ENCODE results near the gene SLC35F1.

SLC35F1 gene

GRCh38 chr6:117911660-117912059, 4.6 kb downstream of the SLC35F1 start:
- ATAC-seq (replicated peaks) (no peak), DNase-seq (no peak)
- Mint-ChIP-seq H3K36me3 (ENCODE audit: insufficient read depth) (no peaks in the 10 kb centered on the region), H3K4me3 (no peak overlapping the region), H3K27me3 (peaks cover 20 to 29% of the 10 kb centered on the region in 2 donors), H3K27ac (no peak overlapping the region), H3K4me1 (ENCODE audit: low read depth in 2 of 2) (peaks cover 0 to 5% of the 10 kb centered on the region in 2 donors), H3K9me3 (no peaks in the 10 kb centered on the region)

GRCh38 chr6:117915846-117916245, 8.8 kb downstream of the SLC35F1 start:
- no peak overlapping the region for H3K27ac Mint-ChIP-seq
- no peaks in the 10 kb centered on the region for H3K4me1 Mint-ChIP-seq (ENCODE audit: low read depth in 2 of 2)
- peaks cover 5 to 6% of the 10 kb centered on the region in 2 donors for H3K27me3 Mint-ChIP-seq
- ATAC-seq (replicated peaks) (no peak), DNase-seq (no peak)
- H3K9me3 Mint-ChIP-seq, result no peaks in the 10 kb centered on the region
- H3K4me3 Mint-ChIP-seq, result no peak overlapping the region
- no peaks in the 10 kb centered on the region for H3K36me3 Mint-ChIP-seq (ENCODE audit: insufficient read depth)

GRCh38 chr6:117916483-117916882, 9.4 kb downstream of the SLC35F1 start:
- ATAC-seq (replicated peaks) (no peak), DNase-seq (no peak)
- Mint-ChIP-seq H3K4me3 (no peak overlapping the region), H3K9me3 (no peaks in the 10 kb centered on the region), H3K27ac (no peak overlapping the region), H3K4me1 (ENCODE audit: low read depth in 2 of 2) (no peaks in the 10 kb centered on the region), H3K27me3 (peaks cover 0 to 7% of the 10 kb centered on the region in 2 donors), H3K36me3 (ENCODE audit: insufficient read depth) (no peaks in the 10 kb centered on the region)

GRCh38 chr6:117917176-117917575, 10.1 kb downstream of the SLC35F1 start:
- DNase-seq, result no peak
- ATAC-seq (replicated peaks), result no peak
- Mint-ChIP-seq H3K36me3 (ENCODE audit: insufficient read depth) (no peaks in the 10 kb centered on the region), H3K4me3 (no peak overlapping the region), H3K27ac (no peak overlapping the region), H3K27me3 (peaks cover 0 to 7% of the 10 kb centered on the region in 2 donors), H3K4me1 (ENCODE audit: low read depth in 2 of 2) (no peaks in the 10 kb centered on the region), H3K9me3 (no peaks in the 10 kb centered on the region)

GRCh38 chr6:117918454-117918853, 11.4 kb downstream of the SLC35F1 start:
- H3K4me3 Mint-ChIP-seq, result no peak overlapping the region
- no peak for ATAC-seq (replicated peaks)
- DNase-seq, result no peak
- H3K27me3 Mint-ChIP-seq, result peaks cover 0 to 7% of the 10 kb centered on the region in 2 donors
- H3K27ac Mint-ChIP-seq, result no peak overlapping the region
- H3K9me3 Mint-ChIP-seq, result no peaks in the 10 kb centered on the region
- H3K36me3 Mint-ChIP-seq (ENCODE audit: insufficient read depth), result no peaks in the 10 kb centered on the region
- no peaks in the 10 kb centered on the region for H3K4me1 Mint-ChIP-seq (ENCODE audit: low read depth in 2 of 2)

DNA sequence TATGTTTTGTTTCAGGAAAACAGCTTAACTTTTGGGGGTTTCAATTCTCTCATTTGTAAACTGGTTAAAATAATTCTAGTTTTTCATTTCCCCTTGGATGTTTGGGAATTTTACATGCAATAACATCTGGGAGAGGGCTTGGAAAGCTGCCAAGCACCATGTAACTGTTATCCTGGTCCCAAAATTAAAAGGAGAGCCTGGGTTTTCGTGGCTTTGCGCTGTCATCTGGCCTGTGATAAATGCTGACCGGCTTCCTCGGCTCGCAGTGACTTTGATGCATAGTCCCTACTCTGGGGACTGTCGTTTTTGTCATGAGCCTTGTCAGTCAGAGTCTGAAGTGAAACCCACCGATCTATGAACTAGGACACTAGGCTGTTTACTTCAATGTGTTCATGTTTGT, 12.2 kb downstream of the SLC35F1 start:
- H3K4me3 Mint-ChIP-seq, result no peak overlapping the region
- H3K27ac Mint-ChIP-seq, result no peak overlapping the region
- no peak for ATAC-seq (replicated peaks)
- no peaks in the 10 kb centered on the region for H3K4me1 Mint-ChIP-seq (ENCODE audit: low read depth in 2 of 2)
- no peak for DNase-seq
- H3K36me3 Mint-ChIP-seq (ENCODE audit: insufficient read depth), result no peaks in the 10 kb centered on the region
- H3K9me3 Mint-ChIP-seq, result no peaks in the 10 kb centered on the region
- H3K27me3 Mint-ChIP-seq, result peaks cover 0 to 7% of the 10 kb centered on the region in 2 donors

- Mint-ChIP-seq H3K27me3 (peaks cover 0 to 7% of the 10 kb centered on the region in 2 donors), H3K27ac (no peak overlapping the region), H3K9me3 (no peaks in the 10 kb centered on the region), H3K4me3 (no peak overlapping the region), H3K36me3 (ENCODE audit: insufficient read depth) (no peaks in the 10 kb centered on the region), H3K4me1 (ENCODE audit: low read depth in 2 of 2) (no peaks in the 10 kb centered on the region)
- no peak for ATAC-seq (replicated peaks)
- no peak for DNase-seq
Observed at GRCh38 chr6:117919775-117920729, 13.0 kb downstream of the SLC35F1 start.

- Mint-ChIP-seq H3K4me1 (ENCODE audit: low read depth in 2 of 2) (no peaks in the 10 kb centered on the region), H3K9me3 (peaks cover 2 to 7% of the 10 kb centered on the region in 2 donors), H3K36me3 (ENCODE audit: insufficient read depth) (no peaks in the 10 kb centered on the region), H3K4me3 (no peak overlapping the region), H3K27ac (no peak overlapping the region), H3K27me3 (peaks cover 10 to 19% of the 10 kb centered on the region in 2 donors)
- ATAC-seq (replicated peaks) (no peak), DNase-seq (no peak)
Observed at GRCh38 chr6:117924690-117925089, 17.6 kb downstream of the SLC35F1 start.

GRCh38 chr6:117927866-117928265, 20.8 kb downstream of the SLC35F1 start:
- Mint-ChIP-seq H3K4me3 (no peak overlapping the region), H3K27me3 (peaks cover 10 to 18% of the 10 kb centered on the region in 2 donors), H3K9me3 (peaks cover 2 to 7% of the 10 kb centered on the region in 2 donors), H3K4me1 (ENCODE audit: low read depth in 2 of 2) (no peaks in the 10 kb centered on the region), H3K36me3 (ENCODE audit: insufficient read depth) (no peaks in the 10 kb centered on the region), H3K27ac (no peak overlapping the region)
- ATAC-seq (replicated peaks), result no peak
- no peak for DNase-seq

GRCh38 chr6:117928833-117929232, 21.8 kb downstream of the SLC35F1 start:
- Mint-ChIP-seq H3K4me3 (no peak overlapping the region), H3K27me3 (peaks cover 10 to 18% of the 10 kb centered on the region in 2 donors), H3K4me1 (ENCODE audit: low read depth in 2 of 2) (no peaks in the 10 kb centered on the region), H3K27ac (no peak overlapping the region), H3K9me3 (peaks cover 2 to 7% of the 10 kb centered on the region in 2 donors), H3K36me3 (ENCODE audit: insufficient read depth) (no peaks in the 10 kb centered on the region)
- no peak for DNase-seq
- ATAC-seq (replicated peaks), result no peak

DNA sequence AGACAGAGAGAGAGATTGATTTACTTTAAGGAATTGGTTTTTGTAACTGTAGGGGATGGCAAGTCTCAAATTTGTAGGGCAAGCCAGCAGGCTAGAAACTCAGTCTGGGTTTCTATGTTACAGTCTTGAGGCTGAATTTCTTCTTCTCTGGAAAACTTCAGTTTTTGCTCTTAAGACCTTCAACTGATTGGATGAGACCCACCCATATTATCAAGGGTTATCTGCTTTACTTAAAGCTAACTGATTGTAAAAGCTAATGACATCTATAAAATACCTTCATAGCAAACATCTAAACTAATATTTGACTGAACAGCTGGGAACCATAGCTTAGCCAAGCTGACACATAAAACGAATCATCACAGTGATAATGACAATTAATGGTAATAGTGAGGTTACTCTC, 22.4 kb downstream of the SLC35F1 start:
- DNase-seq (no peak), ATAC-seq (replicated peaks) (no peak)
- Mint-ChIP-seq H3K27me3 (peaks cover 10 to 18% of the 10 kb centered on the region in 2 donors), H3K36me3 (ENCODE audit: insufficient read depth) (no peaks in the 10 kb centered on the region), H3K4me3 (no peak overlapping the region), H3K4me1 (ENCODE audit: low read depth in 2 of 2) (no peaks in the 10 kb centered on the region), H3K9me3 (peaks cover 2 to 7% of the 10 kb centered on the region in 2 donors), H3K27ac (no peak overlapping the region)

DNA sequence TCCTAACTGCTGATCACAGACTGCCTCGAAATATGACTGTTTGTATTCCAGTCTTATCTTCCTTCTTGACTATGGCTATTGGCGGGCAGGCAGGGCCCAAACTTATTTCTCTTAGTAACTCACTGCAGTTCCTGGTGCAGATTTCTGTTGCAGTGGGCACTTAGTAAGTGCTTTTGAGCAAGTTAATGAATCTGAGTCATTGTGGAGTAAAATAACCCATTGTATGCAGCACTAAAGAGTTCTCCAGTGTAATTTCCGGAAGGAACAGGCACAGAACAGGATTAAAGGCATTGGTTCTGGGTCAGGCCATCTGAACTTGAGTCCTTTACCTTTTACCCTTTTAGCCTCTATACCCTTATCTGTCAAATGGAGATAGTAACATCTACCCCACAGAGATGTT, 23.6 kb downstream of the SLC35F1 start:
- Mint-ChIP-seq H3K36me3 (ENCODE audit: insufficient read depth) (no peaks in the 10 kb centered on the region), H3K9me3 (peaks cover 2 to 7% of the 10 kb centered on the region in 2 donors), H3K4me3 (no peak overlapping the region), H3K27me3 (peaks cover 10 to 18% of the 10 kb centered on the region in 2 donors), H3K4me1 (ENCODE audit: low read depth in 2 of 2) (no peaks in the 10 kb centered on the region), H3K27ac (no peak overlapping the region)
- DNase-seq, result no peak
- no peak for ATAC-seq (replicated peaks)

GRCh38 chr6:117932001-117932400, 24.9 kb downstream of the SLC35F1 start:
- H3K27me3 Mint-ChIP-seq, result peaks cover 10 to 14% of the 10 kb centered on the region in 2 donors
- H3K4me3 Mint-ChIP-seq, result no peak overlapping the region
- no peak for ATAC-seq (replicated peaks)
- H3K9me3 Mint-ChIP-seq, result peaks cover 2 to 7% of the 10 kb centered on the region in 2 donors
- H3K36me3 Mint-ChIP-seq (ENCODE audit: insufficient read depth), result no peaks in the 10 kb centered on the region
- H3K27ac Mint-ChIP-seq, result no peak overlapping the region
- no peaks in the 10 kb centered on the region for H3K4me1 Mint-ChIP-seq (ENCODE audit: low read depth in 2 of 2)
- no peak for DNase-seq

DNA sequence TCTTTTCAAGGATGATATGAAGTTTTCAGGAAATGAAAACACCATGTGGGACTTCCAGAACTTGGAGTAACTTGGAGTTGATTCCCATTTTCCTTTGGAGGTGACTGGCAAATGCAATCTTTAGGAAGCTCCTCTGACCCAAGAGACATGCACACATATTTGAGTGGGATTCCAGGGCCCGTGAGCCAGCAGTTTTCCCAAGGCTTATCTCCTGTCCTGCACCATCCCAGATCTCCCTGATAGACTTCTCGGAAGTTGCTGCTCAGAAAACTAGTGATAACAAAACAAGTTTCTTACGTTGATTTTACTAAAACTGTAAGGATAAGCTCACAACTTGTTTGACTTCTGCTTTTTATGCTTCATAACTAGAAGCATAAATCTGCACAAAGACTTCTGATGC, 25.6 kb downstream of the SLC35F1 start:
- no peak overlapping the region for H3K4me3 Mint-ChIP-seq
- DNase-seq (no peak), ATAC-seq (replicated peaks) (no peak)
- H3K27ac Mint-ChIP-seq, result no peak overlapping the region
- no peaks in the 10 kb centered on the region for H3K4me1 Mint-ChIP-seq (ENCODE audit: low read depth in 2 of 2)
- peaks cover 6 to 11% of the 10 kb centered on the region in 2 donors for H3K27me3 Mint-ChIP-seq
- peaks cover 2 to 7% of the 10 kb centered on the region in 2 donors for H3K9me3 Mint-ChIP-seq
- no peaks in the 10 kb centered on the region for H3K36me3 Mint-ChIP-seq (ENCODE audit: insufficient read depth)

All from effector memory CD8-positive, alpha-beta T cell (primary cell).